ENCODE data around the gene HTT. TPM values are rescaled to one million over a fixed set of nuclear protein-coding genes. Genes with fewer than 3 reads are reported as not detected.

HTT gene
- total and polyA plus RNA-seq, 2 of the 13 experiments (the other 11 are each of a cell fraction or from before 2014, with no cell fraction given), result 17.5 to 19.5 TPM

- no peak overlapping the region for H2AFZ ChIP-seq (ENCODE audit: low read length)
- in situ Hi-C loops (cut with HindIII; ENCODE audit: extremely low pct_ligation_motif_present, low pct_unique_long_range_greater_than_20kb), result no loop called here
Observed at GRCh38 chr4:3203971-3204431, 129.5 kb downstream of the HTT start.

GRCh38 chr4:3205995-3206394, 131.5 kb downstream of the HTT start:
- intact Hi-C loops (cut with micrococcal nuclease; ENCODE audit: unreplicated experiment) (loop anchor here (5.0 to 10.0 kb wide), 2 partner anchors 59 to 96 kb away; no protein-coding TSS in a partner anchor), in situ Hi-C loops (cut with HindIII; ENCODE audit: extremely low pct_ligation_motif_present, low pct_unique_long_range_greater_than_20kb) (no loop called here)
- ATAC-seq (peak; percentile 76), DNase-seq (ENCODE audit: low spot score) (peak; percentile 73), FAIRE-seq (peak; percentile 49)
- peak overlapping the region; percentile 38; the same call in 1 of the 2 replicates for H3K9ac ChIP-seq (ENCODE audit: insufficient read depth, low read depth, low read length)
- ChIA-PET CTCF (ENCODE audit: low intra/inter-chr PET ratio, low total read pairs) (no interaction called here), POLR2A (no interaction called here)
- peak overlapping the region; percentile 63 for H3K4me2 ChIP-seq (ENCODE audit: low read depth, low read length)
- no peaks in the 10 kb centered on the region for H3K27me3 ChIP-seq (ENCODE audit: control insufficient read depth in 1 of 2, insufficient read depth in 2 of 2, low read length in 2 of 2)
- 8% methylated on average over 7 of the region's 11 CpGs for WGBS (ENCODE audit: low lambda C conversion rate)
- H4K20me1 ChIP-seq (ENCODE audit: insufficient read depth, low read length), result no peaks in the 10 kb centered on the region
- H3K9me3 ChIP-seq (ENCODE audit: low read length), result no peaks in the 10 kb centered on the region
- no TSS peak for BruUV-seq (replicated peaks)
- H3K4me3 ChIP-seq (replicated peaks in 1 of 3; ENCODE audit: insufficient read depth in 1 of 3, low read depth in 2 of 3, low read length in 3 of 3), result no peak overlapping the region
- peak overlapping the region; percentile 95 for H3K27ac ChIP-seq (ENCODE audit: extremely low read length, insufficient read depth, low read length)
- peaks cover 85% of the 10 kb centered on the region for H3K4me1 ChIP-seq (ENCODE audit: insufficient read depth, low read length)
- peaks cover 12 to 23% of the 10 kb centered on the region in 2 experiments; a peak in 4 of 5 replicates for H3K36me3 ChIP-seq (replicated peaks in 1 of 2; ENCODE audit: control insufficient read depth in 1 of 2, insufficient read depth in 2 of 2, low read length in 2 of 2)
- H2AFZ ChIP-seq (ENCODE audit: low read length), result no peak overlapping the region
- H3K79me2 ChIP-seq (ENCODE audit: insufficient read depth, low read length), result no peaks in the 10 kb centered on the region
- TF ChIP-seq PLRG1 (conservative IDR thresholded peaks at IDR 0.05) (no peak), POLR2G (IDR thresholded peaks at IDR 0.05; ENCODE audit: low read depth, low read length) (0 out of 2 replicates have a peak, but pooled peaks have one; percentile 33), TP53 (CRISPR knock-in tag; conservative IDR thresholded peaks at IDR 0.05) (no peak), ZNF562 (CRISPR knock-in tag; IDR thresholded peaks at IDR 0.05; ENCODE audit: borderline replicate concordance) (no peak), SALL2 (CRISPR knock-in tag; IDR thresholded peaks at IDR 0.05) (no peak), MIER3 (CRISPR knock-in tag; IDR thresholded peaks at IDR 0.05; ENCODE audit: borderline replicate concordance) (no peak), ZFAT (CRISPR knock-in tag; conservative IDR thresholded peaks at IDR 0.05) (no peak), MXI1 (IDR thresholded peaks at IDR 0.05; ENCODE audit: borderline replicate concordance, low read depth, low read length) (no peak), TEAD3 (CRISPR knock-in tag; optimal IDR thresholded peaks at IDR 0.05; ENCODE audit: borderline replicate concordance) (peak; percentile 56), ZNF782 (CRISPR knock-in tag; IDR thresholded peaks at IDR 0.05; ENCODE audit: borderline replicate concordance) (no peak; the same call in 1 of the 2 replicates), ZNF709 (CRISPR knock-in tag; IDR thresholded peaks at IDR 0.05) (no peak)
- TF ChIP-seq, protein P1, sequence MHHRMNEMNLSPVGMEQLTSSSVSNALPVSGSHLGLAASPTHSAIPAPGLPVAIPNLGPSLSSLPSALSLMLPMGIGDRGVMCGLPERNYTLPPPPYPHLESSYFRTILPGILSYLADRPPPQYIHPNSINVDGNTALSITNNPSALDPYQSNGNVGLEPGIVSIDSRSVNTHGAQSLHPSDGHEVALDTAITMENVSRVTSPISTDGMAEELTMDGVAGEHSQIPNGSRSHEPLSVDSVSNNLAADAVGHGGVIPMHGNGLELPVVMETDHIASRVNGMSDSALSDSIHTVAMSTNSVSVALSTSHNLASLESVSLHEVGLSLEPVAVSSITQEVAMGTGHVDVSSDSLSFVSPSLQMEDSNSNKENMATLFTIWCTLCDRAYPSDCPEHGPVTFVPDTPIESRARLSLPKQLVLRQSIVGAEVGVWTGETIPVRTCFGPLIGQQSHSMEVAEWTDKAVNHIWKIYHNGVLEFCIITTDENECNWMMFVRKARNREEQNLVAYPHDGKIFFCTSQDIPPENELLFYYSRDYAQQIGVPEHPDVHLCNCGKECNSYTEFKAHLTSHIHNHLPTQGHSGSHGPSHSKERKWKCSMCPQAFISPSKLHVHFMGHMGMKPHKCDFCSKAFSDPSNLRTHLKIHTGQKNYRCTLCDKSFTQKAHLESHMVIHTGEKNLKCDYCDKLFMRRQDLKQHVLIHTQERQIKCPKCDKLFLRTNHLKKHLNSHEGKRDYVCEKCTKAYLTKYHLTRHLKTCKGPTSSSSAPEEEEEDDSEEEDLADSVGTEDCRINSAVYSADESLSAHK (CRISPR knock-in tag; IDR thresholded peaks at IDR 0.05; ENCODE audit: borderline replicate concordance), result no peak
- TF ChIP-seq, protein P2, sequence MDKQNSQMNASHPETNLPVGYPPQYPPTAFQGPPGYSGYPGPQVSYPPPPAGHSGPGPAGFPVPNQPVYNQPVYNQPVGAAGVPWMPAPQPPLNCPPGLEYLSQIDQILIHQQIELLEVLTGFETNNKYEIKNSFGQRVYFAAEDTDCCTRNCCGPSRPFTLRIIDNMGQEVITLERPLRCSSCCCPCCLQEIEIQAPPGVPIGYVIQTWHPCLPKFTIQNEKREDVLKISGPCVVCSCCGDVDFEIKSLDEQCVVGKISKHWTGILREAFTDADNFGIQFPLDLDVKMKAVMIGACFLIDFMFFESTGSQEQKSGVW (CRISPR knock-in tag; IDR thresholded peaks at IDR 0.05; ENCODE audit: borderline replicate concordance), result no peak

More at GRCh38 chr4:3203971-3204431, 129.5 kb downstream of the HTT start:
- no peaks in the 10 kb centered on the region for H3K79me2 ChIP-seq (ENCODE audit: insufficient read depth, low read length)
- H4K20me1 ChIP-seq (ENCODE audit: insufficient read depth, low read length), result no peaks in the 10 kb centered on the region
- peak overlapping the region; percentile 16; the same call in 1 of the 2 replicates for H3K9ac ChIP-seq (ENCODE audit: insufficient read depth, low read depth, low read length)
- ATAC-seq, result no peak
- peak; percentile 33 for DNase-seq (ENCODE audit: low spot score)
- H3K27me3 ChIP-seq (ENCODE audit: control insufficient read depth in 1 of 2, insufficient read depth in 2 of 2, low read length in 2 of 2), result no peaks in the 10 kb centered on the region
- 66% methylated on average over 8 of the region's 8 CpGs for WGBS (ENCODE audit: low lambda C conversion rate)
- peaks cover 76% of the 10 kb centered on the region for H3K4me1 ChIP-seq (ENCODE audit: insufficient read depth, low read length)
- no peaks in the 10 kb centered on the region for H3K9me3 ChIP-seq (ENCODE audit: low read length)
- POLR2A ChIA-PET, result no interaction called here
- TF ChIP-seq SAP130 (CRISPR knock-in tag; IDR thresholded peaks at IDR 0.05; ENCODE audit: low read depth) (peak; percentile 20; the same call in 1 of the 2 replicates), ZSCAN29 (CRISPR knock-in tag; conservative IDR thresholded peaks at IDR 0.05) (0 out of 2 replicates have a peak, but pooled peaks have one; percentile 36), ARNT2 (CRISPR knock-in tag; IDR thresholded peaks at IDR 0.05; ENCODE audit: low read depth) (no peak), ZFP1 (CRISPR knock-in tag; IDR thresholded peaks at IDR 0.05) (no peak), FOSL2 (CRISPR knock-in tag; IDR thresholded peaks at IDR 0.05) (peak; percentile 34; the same call in 1 of the 2 replicates)
- intact Hi-C loops (cut with micrococcal nuclease; ENCODE audit: unreplicated experiment), result loop anchor here (10.0 kb wide), 1 partner anchor 61 kb away; no protein-coding TSS in a partner anchor
- H3K4me2 ChIP-seq (ENCODE audit: low read depth, low read length), result peak overlapping the region; percentile 59
- no TSS peak for BruUV-seq (replicated peaks)
- H3K36me3 ChIP-seq (replicated peaks in 1 of 2; ENCODE audit: control insufficient read depth in 1 of 2, insufficient read depth in 2 of 2, low read length in 2 of 2), result peaks cover 6 to 21% of the 10 kb centered on the region in 2 experiments; a peak in 4 of 5 replicates
- no peak for FAIRE-seq
- CTCF ChIA-PET (ENCODE audit: low intra/inter-chr PET ratio, low total read pairs), result no interaction called here
- peak overlapping the region; percentile 95 for H3K27ac ChIP-seq (ENCODE audit: extremely low read length, insufficient read depth, low read length)
- H3K4me3 ChIP-seq (replicated peaks in 1 of 3; ENCODE audit: insufficient read depth in 1 of 3, low read depth in 2 of 3, low read length in 3 of 3), result no peak overlapping the region

Data from HepG2 (cell line).